DMS53 treated with DMSO at 0.1 percent for 48 hours (cell line): Measurements from ENCODE around the gene RENBP.

Source experiments
- DNase-seq: peaks from one replicate; lab custom pipeline; 2025; ENCODE audit not compliant: unreplicated experiment; lab: John Stamatoyannopoulos, UW

The RENBP gene

GRCh38 chrX:153971124-153971449 is 26.6 kb upstream of the RENBP start:
- peak; percentile 65 for DNase-seq

GRCh38 chrX:153970357-153971123 is 26.1 kb upstream of the RENBP start:
- no peak for DNase-seq

- DNase-seq = no peak
Measured at GRCh38 chrX:153969904-153970356, 25.5 kb upstream of the RENBP start.

- DNase-seq = no peak
Measured at GRCh38 chrX:153969125-153969903, 24.9 kb upstream of the RENBP start.

- no peak for DNase-seq
Measured at GRCh38 chrX:153968754-153969124, 24.3 kb upstream of the RENBP start.

- DNase-seq = no peak
Measured at GRCh38 chrX:153968255-153968654, 23.8 kb upstream of the RENBP start.

GRCh38 chrX:153967536-153968224 is 23.2 kb upstream of the RENBP start:
- DNase-seq = no peak

GRCh38 chrX:153966841-153967535 is 22.5 kb upstream of the RENBP start:
- no peak for DNase-seq

GRCh38 chrX:153966283-153966688 is 21.8 kb upstream of the RENBP start:
- no peak for DNase-seq

GRCh38 chrX:153965406-153965805 is 21.0 kb upstream of the RENBP start:
- no peak for DNase-seq

- DNase-seq = no peak
Measured at GRCh38 chrX:153964105-153964504, 19.7 kb upstream of the RENBP start.

- no peak for DNase-seq
Measured at GRCh38 chrX:153963546-153963945, 19.1 kb upstream of the RENBP start.

- DNase-seq = no peak
Measured at GRCh38 chrX:153961292-153961691, 16.8 kb upstream of the RENBP start.

GRCh38 chrX:153960786-153961185 is 16.3 kb upstream of the RENBP start:
- no peak for DNase-seq

- DNase-seq = no peak
Measured at GRCh38 chrX:153960077-153960476, 15.6 kb upstream of the RENBP start.

GRCh38 chrX:153959649-153960048 is 15.2 kb upstream of the RENBP start:
- no peak for DNase-seq

- no peak for DNase-seq
Measured at GRCh38 chrX:153958605-153959004, 14.2 kb upstream of the RENBP start.

- DNase-seq = no peak
Measured at GRCh38 chrX:153957224-153957623, 12.8 kb upstream of the RENBP start.

GRCh38 chrX:153956044-153956907 is 11.8 kb upstream of the RENBP start:
- DNase-seq = no peak

GRCh38 chrX:153955228-153955732 is 10.8 kb upstream of the RENBP start:
- no peak for DNase-seq
